ENCODE results near the gene NUP35.
"Not testable (repeated sequence)": the region's sequence is repeated elsewhere in the genome, so short reads cannot be mapped to it uniquely, and the experiment has no call there.

GRCh38 chr2:183166976-183167375, 42.7 kb downstream of the NUP35 start:
- TF ChIP-seq CTCF (IDR thresholded peaks at IDR 0.05; ENCODE audit: insufficient read depth, low read depth, low read length); EZH2 (IDR thresholded peaks at IDR 0.05; ENCODE audit: insufficient read depth, low read length): not testable (repeated sequence)
